Endothelial cell of umbilical vein (primary cell): Measurements from ENCODE around the gene IQSEC3. TPM values are rescaled to one million over a fixed set of nuclear protein-coding genes. Genes with fewer than 3 reads are reported as not detected.

ENCODE experiments used
- BruUV-seq: library from RNA; stranded (reverse); fragments of 400-500 nt; replicated peaks from 2 replicates; lab custom pipeline; 2021; lab: Mats Ljungman, UMichigan
- CTCF ChIA-PET: fragments of 300-600, 350-600 bp; sonication (Branson Sonifier 250); formaldehyde crosslinking; loops from one replicate; lab custom pipeline; 2021; ENCODE audit warnings: antibody characterized with exemption, inconsistent platforms; lab: Charles Lee
- POLR2A ChIA-PET: fragments of 300-600, 350-600 bp; sonication (Branson Sonifier 250); formaldehyde crosslinking; loops from one replicate; lab custom pipeline; 2021; ENCODE audit warnings: antibody characterized with exemption, inconsistent platforms; lab: Charles Lee
- DNase-seq: peaks from one replicate; pipeline ENCODE4 v3.0.0-alpha.2; 2011; ENCODE audit warnings: low read depth, low spot score
- FAIRE-seq: peaks from 2 replicates; lab custom pipeline; 2011; peaks lifted over from hg19 to GRCh38; lab: Jason Lieb, UNC
- H2AFZ ChIP-seq: 2 replicates; pipeline ENCODE4 v1.6.0; 2012; ENCODE audit warnings: low read depth, low read length, control low read depth, inconsistent platforms
- H3K27ac ChIP-seq: 2 replicates; pipeline ENCODE4 v1.5.1; 2011; ENCODE audit warnings: low read depth, mild to moderate bottlenecking, control low read depth, low read length, moderate library complexity; ENCODE audit not compliant: insufficient read depth
- H3K27me3 ChIP-seq, 2 experiments: 2 replicates each; pipeline versions ENCODE4 v1.6.0 to v1.6.1; 2011; ENCODE audit warnings: low read length in 2 of 2, mixed read lengths in 1 of 2; ENCODE audit not compliant: control insufficient read depth in 2 of 2, insufficient read depth in 2 of 2
- H3K36me3 ChIP-seq, 2 experiments: 2 replicates in 1 of 2; 3 replicates in 1 of 2; pipeline ENCODE4 v1.5.1; 2011; ENCODE audit warnings: low read length in 2 of 2, mild to moderate bottlenecking in 1 of 2, moderate library complexity in 1 of 2; ENCODE audit not compliant: control insufficient read depth in 2 of 2, insufficient read depth in 2 of 2; ENCODE audit errors: extremely low read depth in 1 of 2
- H3K4me1 ChIP-seq: 3 replicates; pipeline ENCODE4 v1.5.1; 2011; ENCODE audit warnings: mild to moderate bottlenecking, low read length; ENCODE audit not compliant: control insufficient read depth, insufficient read depth; ENCODE audit errors: extremely low read depth
- H3K4me2 ChIP-seq: 2 replicates; pipeline ENCODE4 v1.6.1; 2011; ENCODE audit warnings: low read length, control low read depth, mixed read lengths; ENCODE audit not compliant: insufficient read depth
- H3K4me3 ChIP-seq, 3 experiments: fragments of 200-600 bp in 1 of 3; sonication (generic), shearing (Covaris generic) in 1 of 3; replicated peaks in 1 of 3; 2 replicates each; pipeline ENCODE4 v1.5.1; 2011 to 2016; ENCODE audit warnings: control low read depth in 3 of 3, low read length in 3 of 3, mild to moderate bottlenecking in 2 of 3, inconsistent platforms in 1 of 3, low read depth in 1 of 3, moderate library complexity in 1 of 3; ENCODE audit not compliant: insufficient read depth in 1 of 3
- H3K79me2 ChIP-seq: 2 replicates; pipeline ENCODE4 v1.6.0; 2012; ENCODE audit warnings: low read length, inconsistent platforms; ENCODE audit not compliant: control insufficient read depth, insufficient read depth
- H3K9ac ChIP-seq: replicated peaks from 2 replicates; pipeline ENCODE3; 2011; ENCODE audit warnings: low read length, control low read depth; ENCODE audit not compliant: insufficient read depth; ENCODE audit errors: extremely low read depth
- H3K9me1 ChIP-seq: replicated peaks from 3 replicates; pipeline ENCODE4 v1.6.0; 2011; ENCODE audit warnings: mild to moderate bottlenecking, low read length; ENCODE audit not compliant: control insufficient read depth, insufficient read depth; ENCODE audit errors: extremely low read depth
- H3K9me3 ChIP-seq: replicated peaks from 2 replicates; pipeline ENCODE4 v1.5.1; 2012; ENCODE audit warnings: low read length, inconsistent platforms; ENCODE audit not compliant: control insufficient read depth, insufficient read depth
- H4K20me1 ChIP-seq: replicated peaks from 2 replicates; pipeline ENCODE3; 2011; ENCODE audit warnings: mild to moderate bottlenecking, low read length; ENCODE audit not compliant: control insufficient read depth, insufficient read depth; ENCODE audit errors: extremely low read depth
- FOS ChIP-seq: IDR thresholded peaks from 2 replicates; pipeline ENCODE4 v1.6.1; 2011; ENCODE audit warnings: mild to moderate bottlenecking, low read length, moderate library complexity, borderline replicate concordance; ENCODE audit not compliant: insufficient read depth
- GATA2 ChIP-seq: IDR thresholded peaks from 2 replicates; pipeline ENCODE4 v1.7.0; 2011; ENCODE audit warnings: low read depth, mild to moderate bottlenecking, moderate library complexity, mixed read lengths, low read length; ENCODE audit not compliant: insufficient read length, insufficient read depth
- JUN ChIP-seq: IDR thresholded peaks from 2 replicates; pipeline ENCODE4 v1.6.1; 2011; ENCODE audit warnings: borderline replicate concordance, low read depth; ENCODE audit not compliant: insufficient read length, insufficient read depth
- MAX ChIP-seq: IDR thresholded peaks from 2 replicates; pipeline ENCODE4 v1.6.1; 2011; ENCODE audit not compliant: insufficient read depth, insufficient read length
- MYC ChIP-seq: IDR thresholded peaks from one replicate; pipeline ENCODE4 v1.6.1; 2011; ENCODE audit warnings: mild to moderate bottlenecking, low read depth, low read length
- POLR2AphosphoS5 ChIP-seq: IDR thresholded peaks from 2 replicates; pipeline ENCODE4 v1.6.1; 2012; ENCODE audit warnings: low read depth, mild to moderate bottlenecking, control low read depth, low read length, moderate library complexity; ENCODE audit not compliant: insufficient read depth
- dilution Hi-C: fragments of 300-500 bp; cut with MboI; formaldehyde crosslinking; loops from one replicate; pipeline ENCODE4 v1.15.0; 2019; ENCODE audit warnings: low sequenced_read_pairs; ENCODE audit not compliant: extremely low pct_ligation_motif_present
- intact Hi-C: fragments of 100-400 bp; cut with micrococcal nuclease; formaldehyde crosslinking; loops from one replicate; pipeline ENCODE4 v1.10.0; 2022
- polyA plus RNA-seq, 4 experiments: library from polyadenylated mRNA; depleted of rRNA in 3 of 4; stranded (reverse) in 3 of 4; unstranded in 1 of 4; fragments of >200 nt; gene quantifications; 2 replicates each; pipeline versions ENCODE4 v1.2.1 to v1.2.3, GENCODE V29; 2011 to 2012; ENCODE audit warnings: missing spikeins in 1 of 4
- total RNA-seq: library from RNA; stranded (reverse); gene quantifications from 2 replicates; pipeline ENCODE4 v1.2.3, GENCODE V29; 2021
- TF ChIP-seq, protein P1 (sequence below), 2 donors: IDR thresholded peaks; 1 replicate in 1 of 2; 2 replicates in 1 of 2; pipeline ENCODE4 v1.5.1; 2011; ENCODE audit warnings: low read length in 2 of 2, mild to moderate bottlenecking in 2 of 2, moderate library complexity in 2 of 2, control low read depth in 1 of 2, inconsistent platforms in 1 of 2, low read depth in 1 of 2; ENCODE audit not compliant: insufficient read depth in 1 of 2; ENCODE audit errors: extremely low read depth in 1 of 2

IQSEC3 gene
- total and polyA plus RNA-seq, 2 donors (not counting 3 experiments of a cell fraction or from before 2014, with no cell fraction given): not detected

GRCh38 chr12:151579-151978, 85.0 kb downstream of the IQSEC3 start:
- no peak for FAIRE-seq
- no TSS peak for BruUV-seq
- POLR2A ChIA-PET: no interaction called here
- Histone ChIP-seq H3K36me3 (no peaks in the 10 kb centered on the region), H3K4me3 (no peak overlapping the region), H3K27ac (no peak overlapping the region), H3K79me2 (no peaks in the 10 kb centered on the region), H3K9me1 (no peaks in the 10 kb centered on the region), H3K4me1 (no peaks in the 10 kb centered on the region), H3K9ac (no peak overlapping the region), H3K27me3 (no peaks in the 10 kb centered on the region), H3K9me3 (no peaks in the 10 kb centered on the region), H2AFZ (no peak overlapping the region), H4K20me1 (no peaks in the 10 kb centered on the region), H3K4me2 (no peak overlapping the region)
- TF ChIP-seq, protein P1, sequence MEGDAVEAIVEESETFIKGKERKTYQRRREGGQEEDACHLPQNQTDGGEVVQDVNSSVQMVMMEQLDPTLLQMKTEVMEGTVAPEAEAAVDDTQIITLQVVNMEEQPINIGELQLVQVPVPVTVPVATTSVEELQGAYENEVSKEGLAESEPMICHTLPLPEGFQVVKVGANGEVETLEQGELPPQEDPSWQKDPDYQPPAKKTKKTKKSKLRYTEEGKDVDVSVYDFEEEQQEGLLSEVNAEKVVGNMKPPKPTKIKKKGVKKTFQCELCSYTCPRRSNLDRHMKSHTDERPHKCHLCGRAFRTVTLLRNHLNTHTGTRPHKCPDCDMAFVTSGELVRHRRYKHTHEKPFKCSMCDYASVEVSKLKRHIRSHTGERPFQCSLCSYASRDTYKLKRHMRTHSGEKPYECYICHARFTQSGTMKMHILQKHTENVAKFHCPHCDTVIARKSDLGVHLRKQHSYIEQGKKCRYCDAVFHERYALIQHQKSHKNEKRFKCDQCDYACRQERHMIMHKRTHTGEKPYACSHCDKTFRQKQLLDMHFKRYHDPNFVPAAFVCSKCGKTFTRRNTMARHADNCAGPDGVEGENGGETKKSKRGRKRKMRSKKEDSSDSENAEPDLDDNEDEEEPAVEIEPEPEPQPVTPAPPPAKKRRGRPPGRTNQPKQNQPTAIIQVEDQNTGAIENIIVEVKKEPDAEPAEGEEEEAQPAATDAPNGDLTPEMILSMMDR (IDR thresholded peaks at IDR 0.05; ENCODE audit: extremely low read depth in 1 of 2, insufficient read depth in 1 of 2, low read depth in 1 of 2, low read length in 2 of 2): no peak
- TF ChIP-seq FOS (no peak), MYC (no peak), JUN (no peak), POLR2AphosphoS5 (no peak), GATA2 (no peak), MAX (no peak)
- intact Hi-C loops (no loop called here), dilution Hi-C loops (no loop called here)
- no peak for DNase-seq
- CTCF ChIA-PET: no interaction called here
